Caco-2 (cell line): Measurements from ENCODE around the gene AFG3L2. TPM values are rescaled to one million over a fixed set of nuclear protein-coding genes. Genes with fewer than 3 reads are reported as not detected.

ENCODE experiments used
- BruUV-seq: library from RNA; stranded (reverse); fragments of 400-500 nt; replicated peaks from 2 replicates; lab custom pipeline; 2021; lab: Mats Ljungman, UMichigan
- CTCF ChIA-PET: fragments of 300-600 bp; sonication (Branson Sonifier 250); formaldehyde crosslinking; loops from one replicate; lab custom pipeline; 2022; ENCODE audit warnings: antibody characterized with exemption; lab: Charles Lee
- POLR2A ChIA-PET: fragments of 300-600 bp; sonication (Branson Sonifier 250); formaldehyde crosslinking; loops from one replicate; lab custom pipeline; 2022; ENCODE audit warnings: antibody characterized with exemption; lab: Charles Lee
- DNase-seq, 2 experiments: peaks; one replicate each; pipeline versions ENCODE4 v3.0.0 to v3.0.0-alpha.2; 2020 to 2022
- H3K27me3 ChIP-seq: replicated peaks from 2 replicates; pipeline ENCODE4 v1.6.0; 2011; ENCODE audit warnings: low read length; ENCODE audit not compliant: control insufficient read depth, insufficient read depth
- H3K36me3 ChIP-seq: 2 replicates; pipeline ENCODE4 v1.5.1; 2011; ENCODE audit warnings: low read length; ENCODE audit not compliant: control insufficient read depth, insufficient read depth
- H3K4me1 ChIP-seq: fragments of 250-450 bp; sonication (Bioruptor Pico); 2 replicates; pipeline ENCODE4 v1.5.1; 2020; ENCODE audit warnings: mild to moderate bottlenecking
- H3K4me3 ChIP-seq: 2 replicates; pipeline ENCODE4 v1.5.1; 2011; ENCODE audit warnings: low read depth, mild to moderate bottlenecking, control low read depth, low read length
- H3K9me3 ChIP-seq: fragments of 250-450 bp; sonication (Bioruptor Pico); 2 replicates; pipeline ENCODE4 v1.5.1; 2020; ENCODE audit warnings: mild to moderate bottlenecking, moderate library complexity
- H3K27ac Mint-ChIP-seq: one replicate; pipeline ENCODE4 v1.8.0; 2022; ENCODE audit warnings: mixed read lengths; ENCODE audit not compliant: unreplicated experiment
- H3K27me3 Mint-ChIP-seq: one replicate; pipeline ENCODE4 v1.8.0; 2022; ENCODE audit warnings: mixed read lengths; ENCODE audit not compliant: insufficient read depth, unreplicated experiment
- H3K36me3 Mint-ChIP-seq: one replicate; pipeline ENCODE4 v1.8.0; 2022; ENCODE audit warnings: mild to moderate bottlenecking, mixed read lengths; ENCODE audit not compliant: insufficient read depth, unreplicated experiment
- H3K4me1 Mint-ChIP-seq: one replicate; pipeline ENCODE4 v1.8.0; 2022; ENCODE audit warnings: low read depth, mixed read lengths; ENCODE audit not compliant: unreplicated experiment
- H3K4me3 Mint-ChIP-seq: one replicate; pipeline ENCODE4 v1.8.0; 2022; ENCODE audit warnings: mild to moderate bottlenecking, moderate library complexity, mixed read lengths; ENCODE audit not compliant: unreplicated experiment
- H3K9me3 Mint-ChIP-seq: one replicate; pipeline ENCODE4 v1.8.0; 2022; ENCODE audit warnings: mixed read lengths; ENCODE audit not compliant: unreplicated experiment
- intact Hi-C: fragments of 100-400 bp; cut with micrococcal nuclease; formaldehyde crosslinking; loops from one replicate; pipeline ENCODE4 v1.10.0; 2022; ENCODE audit not compliant: unreplicated experiment
- total RNA-seq: library from RNA; stranded (reverse); gene quantifications from 2 replicates; pipeline ENCODE4 v1.2.3, GENCODE V29; 2022
- TF ChIP-seq, protein P1 (sequence below), 2 experiments: fragments of 200-600 bp in 1 of 2; IDR thresholded peaks; 1 replicate in 1 of 2; 2 replicates in 1 of 2; pipeline versions ENCODE4 v1.5.1 to v1.8.0; 2011 to 2022; ENCODE audit warnings: antibody characterized with exemption in 1 of 2, control low read depth in 1 of 2, inconsistent platforms in 1 of 2, low read depth in 1 of 2, low read length in 1 of 2, mild to moderate bottlenecking in 1 of 2, moderate library complexity in 1 of 2; ENCODE audit not compliant: insufficient read depth in 1 of 2, severe bottlenecking in 1 of 2, unreplicated experiment in 1 of 2

The AFG3L2 gene
- total RNA-seq, 1 experiment from 2014 or later: 72.0 TPM

DNA sequence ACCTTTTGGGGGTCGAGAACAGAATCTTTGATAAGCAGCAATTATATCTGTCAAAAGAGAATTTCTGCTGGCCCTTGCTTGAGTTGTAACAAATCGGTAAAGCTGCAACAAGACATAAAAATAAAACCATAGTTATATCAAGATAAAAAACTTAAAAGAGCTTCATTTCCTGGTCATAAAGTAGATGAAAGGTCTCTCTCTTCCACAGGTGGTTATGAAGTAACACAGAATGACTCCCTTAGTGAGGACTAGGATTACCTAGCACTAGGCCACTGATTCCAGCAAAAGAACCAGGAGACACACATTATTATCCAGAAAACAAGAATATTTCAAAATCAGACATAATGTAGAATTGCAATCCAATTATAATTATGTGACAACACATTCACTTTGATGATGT, 5.4 kb downstream of the AFG3L2 start:
- Histone ChIP-seq H3K27me3 (no peaks in the 10 kb centered on the region), H3K4me3 (no peak overlapping the region), H3K9me3 (no peaks in the 10 kb centered on the region), H3K36me3 (no peaks in the 10 kb centered on the region; the same call in 1 of the 2 replicates), H3K4me1 (peaks cover 7% of the 10 kb centered on the region; the same call in 1 of the 2 replicates)
- peaks cover 4% of the 10 kb centered on the region for H3K4me1 Mint-ChIP-seq
- no TSS peak for BruUV-seq
- intact Hi-C loops: no loop called here
- TF ChIP-seq, protein P1, sequence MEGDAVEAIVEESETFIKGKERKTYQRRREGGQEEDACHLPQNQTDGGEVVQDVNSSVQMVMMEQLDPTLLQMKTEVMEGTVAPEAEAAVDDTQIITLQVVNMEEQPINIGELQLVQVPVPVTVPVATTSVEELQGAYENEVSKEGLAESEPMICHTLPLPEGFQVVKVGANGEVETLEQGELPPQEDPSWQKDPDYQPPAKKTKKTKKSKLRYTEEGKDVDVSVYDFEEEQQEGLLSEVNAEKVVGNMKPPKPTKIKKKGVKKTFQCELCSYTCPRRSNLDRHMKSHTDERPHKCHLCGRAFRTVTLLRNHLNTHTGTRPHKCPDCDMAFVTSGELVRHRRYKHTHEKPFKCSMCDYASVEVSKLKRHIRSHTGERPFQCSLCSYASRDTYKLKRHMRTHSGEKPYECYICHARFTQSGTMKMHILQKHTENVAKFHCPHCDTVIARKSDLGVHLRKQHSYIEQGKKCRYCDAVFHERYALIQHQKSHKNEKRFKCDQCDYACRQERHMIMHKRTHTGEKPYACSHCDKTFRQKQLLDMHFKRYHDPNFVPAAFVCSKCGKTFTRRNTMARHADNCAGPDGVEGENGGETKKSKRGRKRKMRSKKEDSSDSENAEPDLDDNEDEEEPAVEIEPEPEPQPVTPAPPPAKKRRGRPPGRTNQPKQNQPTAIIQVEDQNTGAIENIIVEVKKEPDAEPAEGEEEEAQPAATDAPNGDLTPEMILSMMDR (IDR thresholded peaks at IDR 0.05; ENCODE audit: insufficient read depth in 1 of 2, low read depth in 1 of 2, low read length in 1 of 2, severe bottlenecking in 1 of 2, unreplicated experiment in 1 of 2): no peak
- H3K27me3 Mint-ChIP-seq: no peaks in the 10 kb centered on the region
- DNase-seq: no peak
- no peaks in the 10 kb centered on the region for H3K9me3 Mint-ChIP-seq
- no peak overlapping the region for H3K4me3 Mint-ChIP-seq
- no peak overlapping the region for H3K27ac Mint-ChIP-seq
- ChIA-PET POLR2A (no interaction called here), CTCF (no interaction called here)
- H3K36me3 Mint-ChIP-seq: peaks cover 18% of the 10 kb centered on the region

DNA sequence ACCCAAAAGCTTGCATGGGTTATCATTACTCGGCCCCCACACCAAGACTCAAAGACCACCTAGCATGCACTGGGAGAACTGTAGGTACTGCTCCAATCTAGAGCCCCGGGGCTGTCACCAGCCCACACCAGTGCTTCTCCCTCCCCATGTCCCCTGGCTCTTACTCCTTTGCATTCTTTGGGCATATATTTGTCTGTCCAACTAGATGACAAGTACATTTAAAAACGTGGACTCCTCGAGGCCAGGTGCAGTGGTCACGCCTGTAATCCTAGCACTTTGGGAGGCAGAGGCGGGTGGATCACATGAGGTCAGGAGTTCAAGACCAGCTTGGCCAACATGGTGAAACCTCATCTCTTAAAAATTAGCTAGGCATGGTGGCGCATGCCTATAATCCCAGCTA, 7.8 kb downstream of the AFG3L2 start:
- H3K36me3 Mint-ChIP-seq: peaks cover 28% of the 10 kb centered on the region
- no TSS peak for BruUV-seq
- ChIA-PET CTCF (no interaction called here), POLR2A (interaction anchor here (0.7 kb wide), 1 partner anchor 8 kb away, joined by 3 read pairs; no protein-coding TSS in a partner anchor)
- peaks cover 3% of the 10 kb centered on the region; the same call in 1 of the 2 replicates for H3K36me3 ChIP-seq
- intact Hi-C loops: no loop called here
- H3K27ac Mint-ChIP-seq: no peak overlapping the region
- TF ChIP-seq, protein P1 (IDR thresholded peaks at IDR 0.05; ENCODE audit: insufficient read depth in 1 of 2, low read depth in 1 of 2, low read length in 1 of 2, severe bottlenecking in 1 of 2, unreplicated experiment in 1 of 2): no peak
- H3K9me3 Mint-ChIP-seq: no peaks in the 10 kb centered on the region
- H3K9me3 ChIP-seq: no peaks in the 10 kb centered on the region
- H3K4me3 Mint-ChIP-seq: no peak overlapping the region
- peaks cover 4% of the 10 kb centered on the region for H3K4me1 Mint-ChIP-seq
- H3K4me1 ChIP-seq: peaks cover 7% of the 10 kb centered on the region; the same call in 1 of the 2 replicates
- H3K4me3 ChIP-seq: no peak overlapping the region
- H3K27me3 ChIP-seq: no peaks in the 10 kb centered on the region
- H3K27me3 Mint-ChIP-seq: no peaks in the 10 kb centered on the region
- DNase-seq: no peak

DNA sequence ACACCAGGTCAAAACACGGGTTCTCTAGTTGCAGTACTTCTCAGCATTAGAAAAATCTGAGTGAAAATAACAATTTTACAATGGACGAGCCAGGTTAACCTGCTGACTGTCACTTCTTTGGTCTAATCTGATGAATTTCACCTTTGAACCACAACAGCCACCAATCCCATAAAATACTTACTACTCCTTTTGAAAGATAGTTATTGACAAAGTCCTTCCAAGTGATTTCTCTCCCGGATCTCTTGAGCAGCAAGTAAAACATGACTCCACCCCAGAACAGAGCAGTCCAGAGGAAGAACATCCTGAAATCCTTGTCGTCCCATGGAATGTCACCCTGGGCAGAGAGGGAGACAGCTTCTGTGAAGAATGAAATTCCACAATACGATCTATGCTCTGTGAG, 10.2 kb downstream of the AFG3L2 start:
- CTCF ChIA-PET: interaction anchor here (0.8 kb wide), 1 partner anchor 9 kb away, joined by 3 read pairs; no protein-coding TSS in a partner anchor

More for the DNA sequence above, 10.2 kb downstream of the AFG3L2 start:
- TF ChIP-seq, protein P1 (IDR thresholded peaks at IDR 0.05; ENCODE audit: insufficient read depth in 1 of 2, low read depth in 1 of 2, low read length in 1 of 2, severe bottlenecking in 1 of 2, unreplicated experiment in 1 of 2): no peak
- H3K36me3 Mint-ChIP-seq: peaks cover 47% of the 10 kb centered on the region
- BruUV-seq: no TSS peak
- peak overlapping the region; percentile 58 for H3K27ac Mint-ChIP-seq
- Histone ChIP-seq H3K4me1 (peaks cover 2% of the 10 kb centered on the region; the same call in 1 of the 2 replicates), H3K9me3 (no peaks in the 10 kb centered on the region), H3K36me3 (peaks cover 4% of the 10 kb centered on the region; the same call in 1 of the 2 replicates), H3K27me3 (no peaks in the 10 kb centered on the region), H3K4me3 (no peak overlapping the region)
- H3K4me1 Mint-ChIP-seq: peaks cover 4% of the 10 kb centered on the region
- no peaks in the 10 kb centered on the region for H3K9me3 Mint-ChIP-seq
- H3K4me3 Mint-ChIP-seq: no peak overlapping the region
- H3K27me3 Mint-ChIP-seq: no peaks in the 10 kb centered on the region
- no peak for DNase-seq
- POLR2A ChIA-PET: no interaction called here
- intact Hi-C loops: no loop called here
